SIG-M5 treated with dmso at 0.1 percent for 504 hours (cell line): ENCODE data around the gene PSTK.

Experiments
- DNase-seq: peaks from one replicate; lab custom pipeline; 2025; ENCODE audit not compliant: unreplicated experiment; lab: John Stamatoyannopoulos, UW

Gene PSTK, protein sequence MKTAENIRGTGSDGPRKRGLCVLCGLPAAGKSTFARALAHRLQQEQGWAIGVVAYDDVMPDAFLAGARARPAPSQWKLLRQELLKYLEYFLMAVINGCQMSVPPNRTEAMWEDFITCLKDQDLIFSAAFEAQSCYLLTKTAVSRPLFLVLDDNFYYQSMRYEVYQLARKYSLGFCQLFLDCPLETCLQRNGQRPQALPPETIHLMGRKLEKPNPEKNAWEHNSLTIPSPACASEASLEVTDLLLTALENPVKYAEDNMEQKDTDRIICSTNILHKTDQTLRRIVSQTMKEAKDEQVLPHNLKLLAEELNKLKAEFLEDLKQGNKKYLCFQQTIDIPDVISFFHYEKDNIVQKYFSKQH

DNA sequence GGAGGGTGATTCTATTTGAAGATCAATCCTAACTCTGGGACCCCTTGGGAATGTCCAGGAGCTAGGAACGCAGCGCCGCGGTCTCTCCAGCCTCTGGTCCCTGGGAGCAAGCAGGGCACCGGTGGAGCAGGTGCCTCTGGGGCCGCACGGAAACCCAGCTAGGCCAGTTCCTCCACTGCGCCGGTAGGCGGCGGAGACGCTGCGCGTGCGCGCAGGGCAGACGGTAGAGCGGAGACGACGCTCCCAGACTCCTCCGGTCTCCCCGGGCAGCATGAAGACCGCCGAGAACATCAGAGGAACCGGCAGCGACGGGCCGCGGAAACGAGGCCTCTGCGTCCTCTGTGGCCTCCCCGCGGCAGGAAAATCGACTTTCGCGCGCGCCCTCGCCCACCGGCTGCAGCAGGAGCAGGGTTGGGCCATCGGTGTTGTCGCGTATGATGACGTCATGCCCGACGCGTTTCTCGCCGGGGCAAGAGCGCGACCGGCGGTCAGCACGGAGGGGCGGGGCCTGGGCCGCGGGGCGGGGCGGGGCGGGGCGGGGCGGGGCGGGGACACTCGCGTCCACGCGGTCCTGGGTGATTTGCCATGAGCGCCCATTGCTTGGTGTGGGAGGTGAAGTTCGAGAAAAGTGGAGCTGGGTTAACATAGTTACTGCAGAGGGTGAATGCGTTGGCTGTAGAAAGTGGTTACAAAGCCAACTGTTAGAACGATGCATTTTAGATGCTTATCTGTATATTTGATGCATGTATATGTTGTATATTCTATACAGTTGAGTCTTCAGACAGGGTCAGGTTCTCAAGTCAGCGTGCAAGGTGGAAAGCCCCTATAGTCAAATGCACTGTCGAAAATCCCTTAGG is at the start of gene PSTK:
Gene PSTK, plus strand, starts transcription at position 193 of the 857 bp plus-strand sequence. Its CDS starts 79 bp downstream, at position 272.
- peak; percentile 71 for DNase-seq

DNA sequence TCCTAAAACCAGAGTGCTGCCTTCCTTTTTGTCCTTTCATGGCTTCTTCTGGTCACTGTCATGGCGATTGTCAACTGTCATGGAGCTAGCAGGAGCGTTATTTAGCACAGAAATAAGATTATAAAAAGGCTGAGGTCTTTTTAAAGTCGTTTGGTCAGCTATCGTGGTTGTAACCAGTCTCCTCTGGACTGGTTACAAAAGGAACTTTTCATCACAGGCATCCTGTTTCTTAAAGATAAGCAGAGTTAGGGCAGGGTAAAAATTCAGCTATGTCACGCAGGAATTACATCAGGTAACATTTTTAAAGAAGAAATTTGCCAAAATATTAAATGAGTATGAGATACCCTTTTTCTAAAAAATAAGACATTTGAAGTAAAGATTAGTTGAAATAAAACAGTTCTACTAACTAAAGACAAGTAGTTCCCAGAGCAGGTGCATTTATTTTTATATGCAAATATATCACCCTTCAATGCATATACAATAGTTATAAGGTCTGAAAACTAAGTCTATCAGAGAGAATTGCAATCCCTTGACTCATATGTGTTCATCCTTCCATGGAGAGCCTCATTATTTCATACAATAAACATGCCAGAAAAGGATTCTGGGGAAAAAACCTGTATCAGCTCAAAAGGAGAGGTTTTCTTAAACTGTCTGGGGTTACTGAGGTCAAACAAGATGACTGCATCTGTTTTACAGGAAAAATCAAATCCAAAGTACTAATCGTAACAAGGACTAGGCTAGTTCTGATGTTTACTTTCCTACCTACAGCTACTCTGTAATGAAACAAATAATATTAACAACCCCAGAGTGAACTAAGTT is 48.9 kb upstream of the PSTK start:
- no peak for DNase-seq

DNA sequence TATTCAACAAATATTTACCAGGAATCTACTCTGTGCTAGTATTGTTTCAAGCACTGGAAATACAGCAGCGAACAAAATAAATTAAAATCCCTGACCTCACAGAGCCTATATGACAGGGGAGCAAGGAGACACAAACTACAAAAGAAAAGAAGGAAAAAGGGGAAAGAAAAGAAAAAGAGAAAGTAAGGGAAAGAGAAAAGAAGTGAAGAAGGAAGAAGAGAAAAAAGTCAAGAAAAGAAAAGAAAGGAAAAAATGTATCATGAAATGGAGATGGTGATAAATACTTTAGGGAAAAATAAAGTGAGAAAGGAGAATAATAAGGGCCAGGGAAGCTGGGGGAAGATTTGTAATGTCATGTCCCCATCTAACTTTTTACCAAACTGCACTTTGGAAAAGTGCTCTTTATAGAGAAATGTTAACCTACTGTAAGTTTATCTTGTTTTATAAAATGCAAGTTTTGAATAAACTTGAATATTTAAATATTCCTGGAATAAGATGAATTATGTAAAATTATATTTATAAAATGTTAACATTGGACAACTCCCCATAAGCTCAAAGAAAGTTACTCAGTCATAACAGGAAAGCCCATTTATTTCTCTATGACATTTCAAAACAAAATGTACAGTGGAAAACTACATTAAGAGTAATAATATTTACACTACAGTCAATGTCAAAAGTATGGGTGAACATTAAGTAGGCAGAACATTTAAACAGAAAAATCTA is 40.9 kb upstream of the PSTK start:
- DNase-seq, result no peak

DNA sequence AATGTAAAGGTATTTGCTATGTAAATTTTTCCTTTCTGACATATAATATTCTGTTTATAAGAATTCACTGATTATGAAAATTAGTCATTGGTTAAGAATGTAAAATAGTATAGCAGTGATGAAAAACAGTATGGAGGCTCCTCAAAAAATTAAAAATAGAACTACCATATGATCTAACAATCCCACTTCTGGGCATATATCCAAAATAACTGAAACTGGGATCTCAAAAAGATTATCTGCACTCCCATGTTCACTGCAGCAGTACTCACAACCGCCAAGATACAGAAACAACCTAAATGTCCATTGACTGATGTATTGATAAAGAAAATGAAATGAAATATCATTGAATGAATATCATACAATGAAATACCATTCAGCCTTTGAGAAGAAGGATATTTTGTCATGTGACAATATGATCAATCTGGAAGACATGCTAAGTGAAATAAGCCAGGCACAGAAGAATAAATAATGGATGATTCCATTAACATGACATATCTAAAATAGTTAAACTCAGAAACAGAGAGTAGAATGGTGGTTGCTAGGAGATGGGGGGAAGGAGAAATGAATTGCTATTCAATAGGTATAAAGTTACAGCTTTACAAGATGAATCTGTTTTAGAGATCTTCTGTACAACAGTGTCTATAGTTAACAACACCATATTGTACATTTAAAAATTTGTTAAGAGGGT is 40.2 kb upstream of the PSTK start:
- no peak for DNase-seq

DNA sequence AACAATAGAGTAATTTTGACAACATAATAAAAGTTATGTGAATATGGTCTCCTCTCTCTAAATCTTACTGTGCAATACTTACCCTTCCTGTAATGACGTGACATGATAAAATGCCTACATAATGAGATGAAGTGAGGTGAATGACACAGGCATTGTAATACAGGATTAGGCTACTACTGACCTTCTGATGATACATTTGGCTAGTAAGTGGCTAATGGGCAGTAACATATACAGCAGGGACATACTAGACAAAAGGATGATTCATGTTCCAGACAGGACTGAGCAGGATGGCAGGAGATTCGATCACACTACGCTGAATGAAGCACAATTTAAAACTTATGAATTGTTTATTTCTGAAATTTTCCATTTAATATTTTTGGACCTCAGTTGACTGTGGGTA is 30.9 kb upstream of the PSTK start:
- DNase-seq, result no peak

DNA sequence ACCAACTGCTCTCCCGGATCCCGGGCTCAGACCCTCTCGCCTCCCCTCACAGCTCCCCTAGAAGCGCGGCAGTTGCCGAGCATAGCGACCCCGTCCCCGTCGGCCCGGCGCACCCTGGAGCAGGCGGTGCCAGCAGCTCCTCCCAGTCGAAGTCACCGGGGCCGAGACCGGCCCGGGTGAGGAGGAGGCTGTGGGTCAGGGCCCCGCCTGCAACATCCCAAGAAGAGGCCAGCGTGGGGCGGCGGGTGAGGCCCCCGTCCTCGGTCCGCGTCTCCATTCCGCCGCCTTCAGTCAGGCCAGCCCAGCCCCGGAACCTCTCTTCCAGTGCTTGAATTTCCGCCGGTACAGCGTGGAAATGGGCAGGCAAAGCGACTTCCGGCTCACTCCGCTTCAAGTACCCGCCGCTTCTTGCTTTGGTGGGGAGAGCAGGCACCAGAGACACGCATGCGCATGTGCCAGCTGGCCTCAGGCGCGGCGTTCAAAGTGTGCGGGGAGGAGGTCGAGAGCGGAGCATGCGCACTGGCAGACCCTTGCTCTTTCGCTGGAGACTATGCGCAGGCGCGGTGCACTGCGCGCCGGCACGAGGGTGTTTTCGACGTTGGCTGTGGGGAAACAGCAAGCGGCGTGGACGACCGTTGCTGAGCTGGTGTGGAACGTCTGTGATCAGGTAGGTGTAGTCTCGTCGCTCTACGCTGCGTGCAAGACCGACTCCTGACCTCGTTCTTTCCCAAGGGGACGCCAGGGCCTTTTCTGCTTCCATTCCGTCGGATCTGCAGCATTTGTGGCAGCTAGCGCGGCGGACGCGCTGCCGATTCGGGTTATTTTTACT is 26.1 kb upstream of the PSTK start, which contains the start of gene C10orf88:
Gene C10orf88, minus strand, starts transcription at position 326 of the 829 bp plus-strand sequence. Its CDS starts 49 bp downstream, at position 277.
- DNase-seq, result peak; percentile 96

DNA sequence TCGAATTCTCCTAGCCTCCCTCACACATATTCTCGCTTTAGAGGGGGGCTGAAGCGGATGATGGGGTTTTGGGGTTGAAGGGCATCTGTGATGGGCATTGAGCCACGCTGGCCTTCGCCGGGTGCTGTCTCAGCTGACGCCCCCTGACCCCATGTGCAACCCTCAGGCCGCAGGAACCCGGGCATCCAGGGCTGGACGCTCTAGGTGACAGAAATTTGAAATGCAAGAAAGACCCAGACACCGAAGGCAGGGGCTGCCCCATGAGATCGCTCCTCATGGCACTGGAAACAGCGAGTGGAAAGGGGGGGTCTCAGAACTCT is 25.5 kb upstream of the PSTK start:
- no peak for DNase-seq

DNA sequence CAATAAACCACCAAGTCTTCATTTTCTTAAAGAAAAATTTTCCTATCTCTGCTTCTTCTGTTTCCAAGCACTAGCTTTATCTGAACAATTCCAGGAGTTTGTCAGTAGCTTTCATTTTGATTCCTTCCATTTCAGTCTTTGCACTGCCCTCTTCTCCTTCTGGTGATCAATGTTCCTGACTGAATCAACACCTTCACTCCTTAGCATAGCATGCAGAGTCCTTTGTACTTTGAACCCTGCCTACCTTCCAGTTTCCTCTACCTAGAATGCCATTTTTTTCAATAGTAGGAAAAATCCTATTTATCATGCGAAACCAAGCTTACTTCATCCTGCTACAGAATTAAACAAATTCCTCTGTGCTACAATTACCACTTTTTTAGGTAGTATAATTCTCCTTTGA is 24.3 kb upstream of the PSTK start:
- no peak for DNase-seq

DNA sequence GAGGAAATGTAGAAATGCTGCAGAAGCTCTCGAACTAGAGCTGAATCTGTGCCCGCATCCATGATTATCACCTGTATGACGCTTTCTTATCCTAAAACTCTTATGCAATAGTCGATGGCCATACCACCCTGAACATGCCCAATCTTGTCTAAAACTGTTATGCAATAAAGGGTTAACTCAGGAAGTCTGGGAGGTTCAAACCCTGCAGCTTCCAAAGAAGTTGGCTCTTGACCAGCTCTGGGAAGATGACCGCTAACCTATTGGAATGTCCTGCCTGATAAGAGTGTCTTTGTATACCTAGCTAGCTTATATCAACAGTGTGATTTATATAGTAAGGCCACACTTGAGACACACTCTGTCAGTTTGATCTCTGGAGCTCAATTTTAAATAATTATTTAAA is 22.7 kb upstream of the PSTK start:
- DNase-seq, result no peak

DNA sequence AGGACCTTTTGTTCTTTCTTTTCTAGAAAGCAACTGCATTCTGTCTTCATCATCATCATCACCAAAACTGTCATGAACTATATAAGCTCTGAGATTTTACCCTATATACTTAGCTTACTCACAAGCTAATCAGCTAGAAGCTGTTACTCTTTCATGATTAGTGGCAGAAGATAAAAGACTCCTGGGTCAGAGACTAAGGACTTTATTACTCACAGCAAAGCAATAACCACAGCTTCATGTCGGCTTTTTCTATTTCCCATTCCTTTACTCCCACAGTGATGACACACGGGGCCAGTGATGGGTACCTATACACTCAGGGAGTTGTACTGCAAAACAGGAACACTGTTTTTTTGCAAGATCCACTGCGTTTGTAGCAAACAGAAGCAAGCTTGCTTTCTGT is 17.8 kb upstream of the PSTK start:
- no peak for DNase-seq

DNA sequence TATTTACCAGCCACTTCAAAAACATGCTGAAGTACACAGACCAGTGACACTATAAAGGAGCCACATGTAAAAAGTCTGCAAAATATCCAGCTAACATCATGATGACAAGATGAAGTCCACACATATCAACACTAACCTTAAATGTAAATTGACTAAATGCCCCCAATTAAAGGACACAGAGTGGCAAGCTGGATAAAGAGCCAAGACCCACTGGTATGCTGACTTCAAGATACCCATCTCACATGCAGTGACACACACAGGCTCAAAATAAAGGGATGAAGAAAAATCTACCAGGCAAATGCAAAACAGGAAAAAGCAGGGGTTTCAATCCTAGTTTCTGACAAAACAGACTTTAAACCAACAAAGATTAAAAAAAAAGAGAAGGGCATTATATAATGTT is 13.3 kb upstream of the PSTK start:
- DNase-seq, result no peak

DNA sequence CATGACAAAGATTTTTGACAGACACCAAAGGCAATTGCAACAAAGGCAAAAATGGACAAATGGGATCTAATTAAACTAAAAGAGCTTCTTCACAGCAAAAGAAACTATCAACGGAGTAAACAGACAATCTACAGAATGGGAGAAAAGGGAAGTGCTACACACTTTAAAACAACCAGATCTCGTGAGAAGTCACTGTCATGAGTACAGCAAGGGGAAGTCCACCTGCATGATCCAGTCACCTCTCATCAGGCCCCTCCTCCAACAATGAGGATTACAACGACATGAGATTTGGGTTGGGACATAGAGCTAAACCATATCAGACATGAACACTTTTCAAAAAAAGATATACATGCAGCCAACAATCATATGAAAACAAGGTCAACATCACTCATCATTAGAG is 11.5 kb upstream of the PSTK start:
- DNase-seq, result no peak

DNA sequence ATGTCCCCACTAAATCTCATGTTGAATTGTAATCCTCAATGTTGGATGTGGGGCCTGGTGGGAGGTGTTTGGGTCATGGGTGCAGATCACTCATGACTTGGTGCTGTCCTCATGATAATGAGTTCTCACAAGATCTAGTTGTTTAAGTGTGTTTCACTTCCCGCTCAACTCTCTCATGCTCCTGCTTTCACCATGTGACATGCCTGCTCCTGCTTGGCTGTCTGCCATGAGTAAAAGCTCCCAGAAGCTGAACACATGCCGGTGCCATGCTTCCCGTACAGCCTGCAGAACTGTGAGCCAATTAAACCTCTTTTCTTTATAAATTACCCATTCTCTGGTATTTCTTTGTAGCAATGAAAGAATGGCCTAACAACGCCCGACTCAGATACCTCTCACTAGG is 6.2 kb upstream of the PSTK start:
- DNase-seq, result no peak

DNA sequence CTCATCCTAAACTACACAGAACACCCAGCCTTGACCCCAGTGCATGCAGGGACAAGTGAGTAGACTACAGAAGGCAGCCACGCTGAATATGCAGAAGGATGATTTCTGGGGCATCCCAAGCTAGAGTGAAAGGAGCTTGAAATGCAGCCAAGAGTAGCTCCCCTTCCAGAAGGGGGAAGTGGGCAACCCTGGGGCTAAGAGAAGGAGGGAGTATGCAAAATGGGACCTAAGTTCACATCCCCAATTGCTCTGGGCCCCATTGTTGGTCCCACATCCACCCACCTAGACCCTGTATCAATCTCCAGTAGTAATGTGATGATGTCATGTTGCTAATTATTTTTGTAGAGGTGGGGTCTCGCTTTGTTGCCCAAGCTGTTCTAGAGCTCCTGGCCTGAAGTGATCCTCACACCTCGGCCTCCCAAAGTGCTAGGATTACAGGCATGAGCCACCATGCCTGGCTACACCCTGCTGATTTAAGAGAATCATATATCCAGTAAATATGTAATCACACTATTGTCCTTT is 5.6 kb upstream of the PSTK start:
- no peak for DNase-seq

DNA sequence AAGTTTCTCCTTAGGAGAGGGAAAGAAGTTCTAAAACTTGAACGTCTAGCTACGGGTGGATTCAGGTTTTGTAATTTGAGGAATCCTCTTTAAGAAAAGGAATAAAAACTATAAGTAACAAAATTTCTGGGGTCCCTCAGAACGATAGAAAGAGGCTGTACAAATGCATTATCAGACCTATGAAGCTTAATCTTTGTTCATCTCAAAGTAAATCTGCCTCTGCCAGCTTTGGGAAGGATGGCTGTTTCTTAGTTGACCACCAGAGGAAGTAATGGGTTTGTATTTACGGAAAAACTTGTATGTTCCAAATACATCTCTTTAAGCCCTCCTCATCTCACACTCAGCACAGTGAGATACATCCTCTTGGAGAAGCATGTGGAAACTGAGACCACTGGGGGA is 864 bp downstream of the PSTK start:
- DNase-seq, result peak; percentile 58

DNA sequence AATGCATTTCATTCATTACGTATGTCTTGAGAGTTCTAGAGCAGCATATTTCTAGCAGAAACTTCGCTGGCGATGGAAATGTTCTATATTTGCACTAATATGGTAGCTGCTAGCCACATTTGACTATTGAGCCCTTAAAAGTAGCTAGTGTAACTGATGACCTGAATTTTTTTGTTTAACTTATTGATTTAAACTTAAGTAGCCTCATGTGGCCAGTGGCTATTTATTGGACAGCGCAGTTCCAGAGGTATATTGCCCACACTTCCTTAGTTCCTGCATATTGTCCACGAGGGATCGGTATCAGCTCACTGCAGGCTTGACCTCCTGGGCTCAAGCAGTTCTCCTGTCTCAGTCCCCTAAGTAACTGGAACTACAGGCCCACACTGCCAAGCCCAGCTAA is 3.7 kb downstream of the PSTK start:
- no peak for DNase-seq

DNA sequence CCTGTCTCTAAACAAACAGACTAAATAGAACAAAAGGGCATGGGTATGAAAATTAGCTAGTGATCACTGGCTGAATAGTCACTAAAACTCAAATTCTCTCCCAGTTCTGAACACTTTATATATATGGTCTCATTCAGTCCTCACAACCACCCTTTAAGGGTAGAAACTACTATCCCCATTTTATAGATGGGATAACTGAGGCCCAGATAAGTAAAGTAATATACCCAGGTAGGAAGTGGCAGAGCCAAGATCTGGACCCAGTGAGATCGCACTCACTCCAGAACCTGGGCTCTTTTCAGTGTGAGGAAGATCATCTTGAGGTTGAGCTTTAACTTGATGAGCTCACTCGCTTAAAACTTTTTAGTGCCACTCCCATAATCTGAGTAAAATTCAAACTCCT is 4.5 kb downstream of the PSTK start:
- no peak for DNase-seq

DNA sequence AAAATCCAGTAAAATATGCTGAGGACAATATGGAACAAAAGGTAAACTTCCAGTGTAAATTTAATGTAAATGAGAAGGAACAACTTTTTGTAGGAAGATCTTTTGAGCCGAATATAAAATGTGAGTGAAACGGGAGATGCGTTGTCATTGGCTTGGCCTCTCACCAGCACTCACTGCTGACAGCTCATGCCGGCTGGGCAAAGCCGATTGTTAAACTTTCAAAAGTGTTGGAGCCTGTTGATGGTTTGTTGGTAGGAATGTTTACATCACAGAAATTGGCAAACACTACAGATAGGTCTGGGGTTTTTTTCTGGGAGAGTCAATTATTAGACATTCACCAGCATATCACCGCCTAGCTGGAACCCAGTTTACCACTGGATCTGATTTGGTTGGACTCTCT is 6.1 kb downstream of the PSTK start:
- DNase-seq, result no peak

DNA sequence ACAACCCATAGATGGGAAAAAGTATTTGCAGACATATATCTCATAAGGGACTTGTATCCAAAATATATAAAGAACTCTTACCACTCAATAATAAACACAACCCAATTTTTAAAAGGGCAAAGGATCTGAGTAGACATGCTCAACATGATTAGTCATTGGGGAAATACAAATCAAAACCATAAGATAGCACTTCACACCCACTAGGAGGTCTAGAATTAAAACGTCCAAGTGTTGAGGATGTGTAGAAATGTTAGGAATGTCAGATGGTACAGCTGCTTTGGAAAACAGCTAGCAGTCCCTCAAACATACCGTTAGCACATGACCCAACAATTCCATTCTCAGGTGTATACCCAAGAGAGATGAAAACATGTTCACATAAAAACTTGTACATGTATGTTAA is 8.3 kb downstream of the PSTK start:
- DNase-seq, result no peak
